ENCODE measurements around the gene PNPO. TPM values are rescaled to one million over a fixed set of nuclear protein-coding genes. Genes with fewer than 3 reads are reported as not detected.

The PNPO gene
- polyA plus RNA-seq, 1 donor (not counting 4 experiments of a cell fraction or from before 2014, with no cell fraction given): 35.5 TPM

DNA sequence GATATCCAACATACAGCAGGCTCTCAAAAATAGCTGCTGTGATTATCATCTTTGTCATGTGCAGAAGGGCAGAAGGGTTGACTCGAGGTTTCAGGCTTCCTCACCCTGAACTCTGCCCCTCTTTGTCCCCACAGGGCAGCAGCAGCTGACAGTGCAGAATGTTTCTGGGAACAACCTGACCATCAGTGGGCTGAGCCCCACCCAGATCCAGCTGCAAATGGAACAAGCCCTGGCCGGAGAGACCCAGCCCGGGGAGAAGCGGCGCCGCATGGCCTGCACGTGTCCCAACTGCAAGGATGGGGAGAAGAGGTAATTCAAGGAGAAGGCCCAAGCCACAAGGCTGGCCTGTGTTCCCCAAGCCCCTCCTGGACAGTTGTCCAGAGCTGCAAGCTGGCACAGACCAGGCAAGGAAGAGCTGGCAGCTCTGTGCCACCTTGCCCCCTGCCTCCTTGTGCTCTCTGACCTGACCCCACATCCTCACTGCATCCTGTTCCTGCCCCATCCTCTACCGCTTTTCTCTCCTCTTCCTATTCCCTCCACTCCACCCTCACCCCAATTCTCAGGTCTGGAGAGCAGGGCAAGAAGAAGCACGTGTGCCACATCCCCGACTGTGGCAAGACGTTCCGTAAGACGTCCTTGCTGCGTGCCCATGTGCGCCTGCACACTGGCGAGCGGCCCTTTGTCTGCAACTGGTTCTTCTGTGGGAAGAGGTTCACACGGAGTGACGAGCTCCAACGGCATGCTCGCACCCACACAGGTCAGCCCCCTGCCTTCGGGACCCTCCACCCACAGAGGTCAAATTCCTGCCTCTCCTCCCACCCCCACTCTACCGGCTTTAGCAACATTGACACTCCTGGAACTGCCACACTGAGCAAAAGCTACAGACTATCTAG is 16.3 kb upstream of the PNPO start:
- dilution Hi-C loops (cut with MboI; ENCODE audit: extremely low pct_ligation_motif_present, low sequenced_read_pairs): no loop called here
- H3K4me1 ChIP-seq (ENCODE audit: control insufficient read depth, extremely low read depth, insufficient read depth, low read length): no peaks in the 10 kb centered on the region
- no peak overlapping the region for H3K4me2 ChIP-seq (ENCODE audit: control insufficient read depth, extremely low read depth, insufficient read depth, low read depth, low read length)
- peaks cover 10 to 23% of the 10 kb centered on the region in 2 experiments for H3K36me3 ChIP-seq (ENCODE audit: control insufficient read depth in 2 of 2, extremely low read depth in 1 of 2, insufficient read depth in 2 of 2, low read length in 2 of 2)
- no peak overlapping the region for H3K4me3 ChIP-seq (ENCODE audit: control insufficient read depth in 2 of 3, extremely low read depth in 1 of 3, insufficient read depth in 2 of 3, low read depth in 1 of 3, low read length in 3 of 3)
- no peaks in the 10 kb centered on the region for H3K79me2 ChIP-seq (ENCODE audit: control insufficient read depth, insufficient read depth, low read length)
- H3K27me3 ChIP-seq (ENCODE audit: control insufficient read depth, extremely low read depth, insufficient read depth, low read length): no peaks in the 10 kb centered on the region
- no peak for TF ChIP-seq CTCF (optimal IDR thresholded peaks at IDR 0.05 in 1 of 3, IDR thresholded peaks at IDR 0.05 in 1 of 3, conservative IDR thresholded peaks at IDR 0.05 in 1 of 3; ENCODE audit: extremely low read depth in 1 of 3, insufficient read depth in 2 of 3, low read length in 3 of 3)
- TF ChIP-seq EZH2 (IDR thresholded peaks at IDR 0.05; ENCODE audit: low read length): no peak
- FAIRE-seq (no peak), DNase-seq (ENCODE audit: low read depth, low spot score) (no peak)
- no peak overlapping the region for H3K9ac ChIP-seq (ENCODE audit: control insufficient read depth, extremely low read depth, insufficient read depth, low read length)
- H4K20me1 ChIP-seq (ENCODE audit: control insufficient read depth, extremely low read depth, insufficient read depth, low read length): no peaks in the 10 kb centered on the region
- H3K9me1 ChIP-seq (ENCODE audit: control insufficient read depth, extremely low read depth, insufficient read depth, low read length): no peaks in the 10 kb centered on the region
- H3K9me3 ChIP-seq (ENCODE audit: control insufficient read depth, low read depth, low read length): no peaks in the 10 kb centered on the region
- no peak overlapping the region for H3K27ac ChIP-seq (ENCODE audit: control insufficient read depth, insufficient read depth, low read length)
- no peak overlapping the region for H2AFZ ChIP-seq (ENCODE audit: control insufficient read depth, low read length)

- dilution Hi-C loops (cut with MboI; ENCODE audit: extremely low pct_ligation_motif_present, low sequenced_read_pairs): no loop called here
- H3K9ac ChIP-seq (ENCODE audit: control insufficient read depth, extremely low read depth, insufficient read depth, low read length): no peak overlapping the region
Observed at GRCh38 chr17:47925678-47925988, 15.7 kb upstream of the PNPO start.

More at GRCh38 chr17:47925678-47925988, 15.7 kb upstream of the PNPO start:
- Histone ChIP-seq H3K9me1 (ENCODE audit: control insufficient read depth, extremely low read depth, insufficient read depth, low read length) (no peaks in the 10 kb centered on the region), H3K4me1 (ENCODE audit: control insufficient read depth, extremely low read depth, insufficient read depth, low read length) (no peaks in the 10 kb centered on the region), H3K27me3 (ENCODE audit: control insufficient read depth, extremely low read depth, insufficient read depth, low read length) (no peaks in the 10 kb centered on the region), H3K36me3 (ENCODE audit: control insufficient read depth in 2 of 2, extremely low read depth in 1 of 2, insufficient read depth in 2 of 2, low read length in 2 of 2) (peaks cover 11 to 23% of the 10 kb centered on the region in 2 experiments), H3K4me2 (ENCODE audit: control insufficient read depth, extremely low read depth, insufficient read depth, low read depth, low read length) (no peak overlapping the region), H3K4me3 (ENCODE audit: control insufficient read depth in 2 of 3, extremely low read depth in 1 of 3, insufficient read depth in 2 of 3, low read depth in 1 of 3, low read length in 3 of 3) (no peak overlapping the region), H2AFZ (ENCODE audit: control insufficient read depth, low read length) (no peak overlapping the region), H3K9me3 (ENCODE audit: control insufficient read depth, low read depth, low read length) (no peaks in the 10 kb centered on the region), H3K79me2 (ENCODE audit: control insufficient read depth, insufficient read depth, low read length) (no peaks in the 10 kb centered on the region), H3K27ac (ENCODE audit: control insufficient read depth, insufficient read depth, low read length) (no peak overlapping the region), H4K20me1 (ENCODE audit: control insufficient read depth, extremely low read depth, insufficient read depth, low read length) (no peaks in the 10 kb centered on the region)
- TF ChIP-seq EZH2 (IDR thresholded peaks at IDR 0.05; ENCODE audit: low read length) (no peak), CTCF (optimal IDR thresholded peaks at IDR 0.05 in 1 of 3, IDR thresholded peaks at IDR 0.05 in 1 of 3, conservative IDR thresholded peaks at IDR 0.05 in 1 of 3; ENCODE audit: extremely low read depth in 1 of 3, insufficient read depth in 2 of 3, low read length in 3 of 3) (no peak)
- no peak for DNase-seq (ENCODE audit: low read depth, low spot score)
- no peak for FAIRE-seq

All from keratinocyte (primary cell).